CD4-positive, alpha-beta T cell treated with Interleukin-12 subunit alpha and Interleukin-12 subunit beta, for 1 hour (primary cell): Measurements from ENCODE around the gene ACTR8.

Experiments
- DNase-seq: peaks from one replicate; pipeline ENCODE4 v3.0.0-alpha.2; 2020

Gene ACTR8

DNA sequence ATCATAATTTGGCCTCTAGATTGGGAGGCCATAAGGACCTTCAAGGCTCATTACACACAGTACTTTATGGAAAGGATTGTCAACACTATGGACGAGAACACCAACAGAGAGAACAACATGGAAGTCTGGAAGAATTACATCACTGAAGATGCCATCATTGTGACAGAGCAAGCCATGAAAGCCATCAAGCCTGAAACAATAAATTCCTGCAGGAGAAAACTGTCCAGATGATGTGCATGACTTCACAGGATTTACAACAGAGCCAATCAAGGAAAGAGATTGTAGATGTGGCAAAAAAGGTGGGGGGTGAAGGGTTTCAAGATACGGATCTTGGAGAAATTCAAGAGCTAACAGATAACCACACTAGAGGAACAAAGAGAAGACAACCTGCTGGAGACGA lies 19.7 kb downstream of the ACTR8 start:
- DNase-seq = no peak

DNA sequence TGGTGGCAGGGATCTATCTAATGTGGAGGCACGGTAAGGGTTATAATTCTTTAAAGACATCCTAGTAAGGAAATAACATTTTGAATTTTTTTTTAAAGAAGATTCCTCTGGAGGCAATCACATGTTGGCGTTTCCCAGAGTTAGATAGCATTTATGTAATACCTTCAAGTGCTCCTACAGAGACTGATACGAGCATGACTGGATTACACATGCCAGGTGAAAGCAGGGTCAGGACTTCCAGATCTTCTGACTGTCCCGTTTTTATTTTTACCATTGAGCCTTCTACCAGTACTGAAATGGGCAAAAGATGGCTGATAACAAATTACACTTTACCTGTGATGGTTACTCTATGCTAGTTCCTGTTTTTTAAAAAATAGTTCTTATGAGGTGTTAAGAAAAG lies 21.8 kb downstream of the ACTR8 start:
- DNase-seq = no peak

DNA sequence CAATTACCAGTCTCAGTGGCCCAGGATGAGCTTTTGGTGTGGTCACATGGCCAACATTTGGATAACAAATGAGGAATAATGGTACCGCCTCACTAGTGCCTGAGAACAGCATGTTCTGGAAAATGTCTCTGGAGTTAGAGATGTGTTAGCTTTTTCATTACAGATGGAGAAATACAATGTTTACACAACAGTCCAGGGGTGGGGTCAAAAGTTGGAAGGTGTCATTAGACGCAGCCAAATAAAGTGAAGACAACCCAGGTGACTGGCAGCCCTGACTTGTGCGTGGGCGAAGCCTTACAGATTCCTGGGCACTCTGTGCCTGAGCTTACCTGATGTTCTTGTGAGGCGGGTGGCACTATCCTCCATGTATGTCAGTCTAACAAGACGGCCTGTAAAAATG lies 22.8 kb downstream of the ACTR8 start:
- DNase-seq = no peak

DNA sequence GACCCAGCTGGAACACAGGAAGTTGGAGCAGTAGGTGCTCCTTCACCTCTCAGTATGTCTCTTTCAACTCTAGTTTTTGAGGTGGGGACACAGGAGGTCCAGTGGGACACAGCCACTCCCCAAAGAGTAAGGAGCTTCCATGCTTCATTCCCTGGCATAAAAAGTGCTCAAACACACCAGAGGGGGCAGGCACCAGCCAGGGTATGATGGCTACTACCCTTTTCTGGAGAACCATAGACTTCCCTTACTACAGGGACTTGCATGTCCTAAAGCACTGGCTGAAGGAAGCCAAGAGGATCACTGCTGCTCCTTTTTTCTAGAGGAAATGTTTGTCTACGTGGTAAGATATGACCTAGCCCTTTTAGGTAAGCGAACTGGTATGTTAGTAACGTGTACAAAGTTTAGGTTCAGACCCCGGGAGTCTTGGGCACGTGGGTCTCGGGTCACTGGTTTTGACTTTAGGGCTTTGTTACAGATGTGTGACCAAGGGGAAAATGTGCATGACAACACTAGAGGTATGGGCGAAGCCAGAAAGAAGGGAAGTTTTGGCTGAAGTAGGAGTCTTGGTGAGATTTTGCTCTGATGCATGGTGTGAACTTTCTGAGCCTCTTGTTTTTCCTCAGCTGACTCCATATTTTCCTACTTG lies 23.7 kb downstream of the ACTR8 start:
- no peak for DNase-seq

DNA sequence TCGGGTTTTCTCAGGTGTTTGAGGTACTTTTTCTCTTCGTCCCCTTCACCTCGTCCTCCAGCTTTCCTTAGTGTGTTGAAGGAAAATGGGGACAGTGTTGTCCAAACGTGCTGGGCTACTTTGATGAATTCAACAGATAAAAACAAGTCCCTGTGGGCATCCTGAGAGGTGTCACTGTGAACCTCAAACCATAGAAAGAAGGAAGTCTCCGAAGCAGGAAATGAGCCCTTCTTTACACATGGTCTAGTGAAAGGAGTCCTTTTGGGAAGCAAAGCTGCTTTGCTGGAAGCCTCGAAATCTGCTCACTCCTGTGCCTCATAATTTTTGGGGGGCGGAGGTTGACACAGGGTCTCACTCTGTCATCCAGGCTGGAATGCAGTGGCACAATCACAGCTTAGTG lies 25.0 kb downstream of the ACTR8 start:
- no peak for DNase-seq

DNA sequence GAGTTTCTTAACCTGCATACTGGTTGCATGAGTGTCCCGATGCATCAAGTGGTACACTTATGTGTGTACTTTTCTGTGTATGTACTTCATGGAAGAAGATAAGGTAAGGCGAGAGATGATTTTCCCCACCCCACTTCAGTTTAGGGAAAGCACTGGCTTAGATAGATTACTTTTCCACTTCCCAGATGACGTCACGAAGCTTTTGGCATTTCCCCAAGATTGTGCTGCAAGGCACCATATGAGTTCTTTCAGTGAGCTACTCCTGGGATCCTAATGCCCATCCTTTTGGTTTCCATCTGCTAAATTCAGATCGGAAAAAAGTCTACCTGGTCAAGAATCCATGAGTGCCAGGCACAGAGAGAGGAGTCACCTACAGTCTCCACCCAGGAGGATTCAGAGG lies 31.1 kb downstream of the ACTR8 start:
- DNase-seq = no peak

DNA sequence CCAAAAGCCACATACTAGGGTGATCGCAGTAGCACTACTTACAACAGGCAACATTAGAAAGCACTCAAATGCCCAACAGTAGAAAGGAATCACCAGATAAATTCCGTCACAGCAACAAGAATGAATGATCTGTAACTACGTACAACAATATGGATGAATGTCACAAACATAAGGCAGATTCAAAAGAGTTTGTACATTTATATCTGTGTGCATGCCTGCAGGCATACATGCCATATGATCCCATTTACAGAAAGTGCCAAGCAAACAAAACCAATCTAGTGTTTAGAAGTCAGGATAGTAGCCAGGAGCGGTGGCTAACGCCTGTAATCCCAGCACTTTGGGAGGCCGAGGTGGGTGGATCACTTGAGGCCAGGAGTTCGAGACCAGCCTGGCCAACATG lies 32.0 kb downstream of the ACTR8 start:
- no peak for DNase-seq

DNA sequence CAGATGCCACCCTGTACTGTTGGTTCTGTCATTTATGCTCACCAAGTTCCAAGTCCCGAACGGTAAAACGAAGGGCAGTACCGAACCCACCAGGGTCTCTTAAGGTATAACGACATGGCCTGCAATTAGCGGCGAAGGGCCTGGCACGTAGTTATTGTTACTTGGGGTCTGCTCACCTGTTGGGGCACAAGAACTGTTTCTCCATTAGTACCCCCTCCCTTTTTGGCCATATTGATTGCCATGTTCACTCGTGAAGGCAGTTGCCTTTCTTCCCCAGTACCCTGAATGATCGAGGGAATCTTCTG lies 35.1 kb downstream of the ACTR8 start:
- no peak for DNase-seq

DNA sequence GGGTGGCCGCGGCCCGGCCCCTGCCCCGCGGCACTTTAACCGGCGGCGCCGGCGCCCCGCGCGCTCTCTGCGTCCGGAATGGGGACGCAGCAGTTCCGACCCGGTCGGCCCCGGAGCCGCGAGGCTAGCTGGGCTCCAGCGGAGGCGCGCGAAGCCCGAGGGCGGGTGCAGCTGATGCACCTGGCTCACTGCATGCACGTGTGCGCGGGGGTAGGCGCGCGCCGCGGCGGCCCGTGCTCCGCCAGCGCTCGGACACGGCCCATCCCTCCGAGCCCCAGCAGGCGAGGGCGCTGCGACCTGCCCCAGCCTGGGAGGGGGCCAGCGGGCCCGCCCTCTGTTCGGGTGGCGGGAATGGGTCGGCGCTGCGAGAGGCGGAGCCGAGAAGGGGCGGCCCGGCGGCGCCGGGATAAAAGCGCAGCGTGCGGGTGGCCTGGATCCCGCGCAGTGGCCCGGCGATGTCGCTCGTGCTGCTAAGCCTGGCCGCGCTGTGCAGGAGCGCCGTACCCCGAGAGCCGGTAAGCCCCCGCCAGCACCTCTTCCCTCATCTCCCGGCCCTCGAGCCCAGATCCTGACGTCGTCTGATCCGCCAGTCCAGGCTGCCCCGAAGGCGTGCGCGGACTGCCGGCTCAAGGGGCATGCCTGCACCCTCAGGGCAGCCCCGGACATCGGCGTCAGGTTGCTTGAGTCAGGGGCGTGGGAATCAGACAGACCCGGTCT lies 35.7 kb downstream of the ACTR8 start, which contains the start of the genes CHDH and IL17RB:
Gene CHDH, minus strand, starts transcription at position 286 of the 717 bp plus-strand sequence. CDS start 22,411 bp downstream, outside the sequence.
Gene IL17RB, plus strand, starts transcription at position 435 of the 717 bp plus-strand sequence. Its CDS starts 21 bp downstream, at position 456.
- no peak for DNase-seq

DNA sequence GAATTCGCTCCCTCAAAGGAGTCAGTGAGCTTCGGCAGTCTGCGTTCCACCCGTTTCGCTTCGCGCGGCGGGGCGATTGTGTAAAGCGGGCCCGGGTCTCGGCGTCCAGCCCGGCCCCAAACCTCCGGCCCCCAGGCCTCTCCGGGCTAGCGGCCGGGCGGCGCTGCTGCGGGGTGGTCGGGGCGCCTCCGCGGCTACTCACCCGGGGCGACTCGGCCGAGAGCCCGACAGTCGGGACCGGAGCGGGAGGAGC lies 36.1 kb downstream of the ACTR8 start:
- no peak for DNase-seq

DNA sequence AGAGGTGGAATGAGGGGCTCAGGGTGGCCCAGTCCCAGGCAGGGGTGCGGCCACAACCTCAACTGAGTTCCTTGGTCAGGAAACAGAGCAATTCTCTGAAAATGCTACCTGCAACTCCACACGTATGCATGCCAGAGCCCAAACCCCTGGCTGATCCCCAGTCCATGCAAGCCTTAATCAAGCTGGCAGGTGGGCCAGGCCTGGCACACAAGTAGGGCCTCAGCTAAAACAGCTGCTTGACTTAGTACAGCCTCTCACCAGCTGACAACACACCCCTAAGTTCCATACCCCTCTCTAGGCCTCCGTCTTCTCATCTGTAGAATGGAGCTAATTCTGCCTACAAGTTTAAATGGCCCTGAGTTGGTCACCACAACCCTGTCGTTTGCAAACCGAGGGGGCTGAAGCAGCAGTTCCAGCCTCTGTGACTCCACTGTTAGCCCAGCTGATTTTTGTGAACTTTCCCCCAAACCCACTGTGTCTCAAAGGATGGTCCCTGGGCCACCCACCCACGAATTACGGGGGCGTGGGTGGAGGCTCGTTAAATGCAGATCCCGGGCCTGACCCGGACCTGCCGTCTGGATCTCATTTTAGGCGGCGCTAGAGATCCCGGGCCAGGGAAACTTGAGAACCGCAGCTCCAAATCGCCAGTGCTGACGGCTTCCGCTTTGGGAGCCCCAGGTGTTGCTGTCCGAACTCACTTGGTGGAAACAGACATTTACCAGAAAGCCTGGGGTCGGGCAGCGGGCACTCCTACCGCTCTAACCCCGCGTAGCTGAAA lies 36.7 kb downstream of the ACTR8 start:
- DNase-seq = no peak

DNA sequence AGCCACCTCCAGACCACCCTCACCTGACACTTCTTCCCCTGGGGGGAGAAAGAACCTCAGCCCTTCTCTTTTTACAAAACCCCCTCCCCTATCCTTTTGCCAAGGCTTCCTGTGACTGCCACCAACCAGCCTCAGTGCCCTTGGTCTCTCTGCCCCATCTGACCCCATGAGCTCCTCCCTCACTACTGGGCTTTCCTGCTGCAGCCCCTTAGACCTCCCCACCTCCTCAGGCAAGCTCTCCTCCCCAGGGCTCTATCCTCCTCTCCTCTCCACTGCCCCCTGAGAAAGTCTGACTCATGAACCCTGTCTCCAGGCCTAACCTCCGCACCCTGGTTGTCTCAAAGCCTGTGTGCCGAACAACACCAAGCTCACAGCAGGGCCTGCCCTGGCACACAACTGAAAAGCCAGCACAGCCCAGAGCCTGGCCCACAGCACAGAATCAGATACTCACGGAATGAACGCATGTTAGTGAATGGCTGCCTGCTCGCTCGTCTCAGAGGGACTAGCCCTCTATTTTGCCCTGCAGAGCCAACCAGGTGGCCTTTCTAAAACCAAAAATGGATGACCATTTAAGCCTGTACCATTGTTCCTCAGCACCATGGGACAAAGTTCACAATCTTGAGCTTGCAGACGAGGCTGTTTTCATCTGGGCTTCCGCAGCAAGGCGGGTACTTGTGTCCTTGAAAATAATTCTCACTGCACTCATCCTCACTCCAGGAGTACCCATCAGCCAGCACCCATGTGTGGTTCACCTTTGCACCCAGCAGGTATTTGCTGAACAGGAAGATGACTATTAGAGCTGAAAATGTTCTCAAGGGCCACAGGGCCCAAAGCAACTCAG lies 37.5 kb downstream of the ACTR8 start:
- DNase-seq = no peak

DNA sequence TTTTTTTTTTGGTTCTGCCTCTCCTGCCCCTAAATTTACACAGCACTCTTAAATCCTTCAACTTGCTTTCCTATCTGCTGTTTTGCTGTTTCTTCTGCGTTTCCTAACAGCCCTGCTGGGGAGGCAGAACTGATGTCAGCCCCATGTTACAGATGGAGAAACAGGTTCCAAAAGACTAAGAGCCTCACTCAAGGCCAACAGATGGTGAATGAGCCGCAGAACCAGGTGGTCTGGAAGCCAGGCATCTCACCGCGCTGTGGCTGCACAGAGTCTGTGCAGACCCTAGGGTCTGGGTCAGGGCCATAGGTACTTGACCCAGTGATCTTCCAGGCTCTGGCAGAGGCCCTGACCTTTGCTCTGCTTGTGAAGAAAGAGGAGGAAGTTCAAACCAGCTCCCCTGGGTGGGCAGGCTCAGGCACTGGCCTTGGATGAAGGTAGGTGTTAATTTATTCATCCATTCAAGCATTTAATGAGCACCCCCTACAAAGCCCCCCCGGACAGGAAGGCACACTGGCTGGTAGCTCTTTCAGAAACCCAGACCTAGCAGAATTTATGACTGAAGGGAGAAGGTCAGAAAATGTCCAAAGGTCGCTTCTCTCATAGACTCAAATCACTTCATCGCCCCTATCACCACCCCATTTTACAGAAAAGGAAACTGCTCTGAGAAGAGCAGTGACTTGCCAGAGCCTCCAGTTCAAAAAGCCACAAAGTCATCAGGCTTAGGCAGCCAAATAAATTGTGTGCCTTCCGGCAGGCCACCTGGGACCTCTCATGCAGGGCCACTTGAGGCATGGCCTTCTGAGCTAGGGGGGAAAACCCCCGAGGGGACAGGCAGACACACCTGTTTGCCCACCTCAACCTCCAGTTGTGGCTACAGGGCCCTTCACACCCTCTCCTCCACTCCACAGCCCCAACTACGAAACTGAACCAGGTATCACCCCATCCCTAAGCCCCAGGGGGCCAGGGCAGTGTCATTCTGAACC lies 38.5 kb downstream of the ACTR8 start:
- DNase-seq = no peak

DNA sequence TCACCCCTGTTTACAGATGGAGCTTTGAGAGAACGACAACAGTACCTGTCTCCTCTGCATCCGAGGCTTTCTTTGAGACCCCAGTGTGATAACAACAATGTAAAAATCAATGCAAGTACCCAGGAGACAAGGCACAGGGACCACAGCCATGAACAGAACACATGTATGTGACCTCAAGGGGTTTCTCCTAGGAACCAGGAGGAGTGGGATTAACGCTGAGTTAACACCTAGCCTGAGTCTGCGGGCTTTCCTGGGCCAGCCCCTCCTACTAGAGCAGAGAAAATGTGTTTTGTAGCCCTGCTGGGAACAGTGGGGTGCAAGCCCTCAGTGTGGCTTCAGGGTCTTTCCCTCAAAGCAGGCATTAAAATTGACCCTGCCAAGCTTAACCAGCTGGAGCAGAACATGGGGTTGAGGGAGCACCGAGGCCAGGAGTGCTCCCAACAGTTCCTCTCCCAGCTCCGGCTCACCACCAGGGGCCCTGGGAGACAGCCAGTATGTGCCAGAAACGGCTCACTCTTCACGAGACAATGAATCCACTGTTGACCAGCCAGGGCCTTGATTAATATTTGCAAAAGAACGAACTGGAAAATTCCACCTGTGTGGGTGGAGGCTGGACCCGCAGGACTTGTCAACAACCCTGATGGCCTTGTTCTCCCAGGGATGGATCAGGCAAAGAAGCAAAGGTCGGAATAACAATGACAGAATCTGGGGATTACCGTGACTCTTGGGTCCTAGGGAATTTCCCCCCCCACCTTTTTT lies 39.3 kb downstream of the ACTR8 start:
- no peak for DNase-seq

DNA sequence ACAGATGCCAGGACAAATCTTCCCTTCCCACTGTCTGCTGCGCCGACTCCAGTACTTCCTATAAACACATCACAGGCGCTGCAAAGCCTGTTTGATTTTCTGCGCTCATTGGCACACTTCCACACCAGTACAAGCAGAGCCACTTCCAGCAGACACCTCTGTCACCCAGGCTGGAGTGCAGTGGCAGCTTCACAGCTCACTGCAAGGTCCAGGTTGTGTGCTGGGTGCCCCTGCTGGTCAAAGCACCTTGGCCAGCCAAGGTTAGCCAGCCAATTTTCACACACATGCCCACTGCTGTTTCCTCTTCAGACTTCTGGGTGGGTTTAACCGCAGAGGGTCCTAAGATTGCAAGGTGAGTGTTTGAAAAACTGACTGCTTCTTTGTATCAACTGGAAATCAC lies 40.7 kb downstream of the ACTR8 start:
- no peak for DNase-seq

DNA sequence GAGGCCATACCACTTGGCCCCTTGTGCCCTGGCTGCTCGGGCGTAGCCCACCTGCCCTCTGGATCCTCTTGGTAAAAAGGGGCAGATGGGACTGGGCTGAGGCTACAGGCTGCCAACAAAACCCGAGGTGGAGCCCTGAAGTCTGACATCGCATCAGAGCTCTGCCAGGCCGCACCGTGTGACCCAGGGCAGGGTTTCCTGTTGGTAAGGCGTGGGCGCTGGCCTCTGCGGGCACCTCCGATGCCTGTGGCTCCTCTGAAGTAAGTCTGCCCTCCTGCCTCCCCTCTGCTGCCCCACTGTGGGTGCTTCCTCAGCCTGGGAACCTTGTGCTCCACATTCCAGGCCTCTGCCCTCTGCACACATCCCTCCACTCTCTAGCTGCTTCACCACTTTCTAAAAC lies 44.6 kb downstream of the ACTR8 start:
- DNase-seq = no peak

DNA sequence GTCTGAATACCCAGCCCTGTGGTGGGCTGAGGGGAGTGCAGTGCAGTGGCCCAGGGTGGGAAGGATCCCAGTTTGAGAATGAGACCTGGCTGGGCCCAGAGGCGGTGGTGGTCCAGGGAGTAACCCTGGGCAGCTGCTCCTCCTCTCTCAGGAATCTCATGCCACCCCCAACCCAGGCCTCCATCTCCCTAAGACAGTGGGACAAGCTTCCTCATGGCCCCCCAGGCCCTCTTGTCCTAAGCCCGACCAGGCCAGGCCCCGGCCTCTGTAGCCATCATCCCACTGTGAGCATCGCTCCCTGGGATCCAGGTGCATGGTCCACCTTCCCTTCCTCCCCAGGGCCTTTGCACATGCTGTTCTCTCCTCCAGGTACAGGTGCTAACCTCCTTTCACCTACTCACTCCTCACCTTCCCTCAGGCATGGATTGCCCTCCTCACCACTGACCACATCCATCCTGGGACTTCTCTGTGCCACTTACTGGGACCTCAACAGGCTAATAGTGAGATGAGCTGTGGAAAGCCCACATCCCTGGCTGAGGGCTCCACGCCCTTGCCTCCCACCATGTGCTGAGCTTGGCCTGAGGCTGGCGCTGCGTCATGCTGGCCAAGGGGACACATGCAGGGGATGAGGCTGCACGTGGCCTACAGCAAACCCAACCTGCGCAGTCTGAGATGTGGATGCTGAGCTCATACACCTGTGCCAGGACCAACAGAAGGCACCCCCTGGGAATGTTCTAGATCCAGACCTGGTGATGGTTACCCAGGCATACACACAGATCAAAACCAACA lies 45.7 kb downstream of the ACTR8 start:
- DNase-seq = no peak

DNA sequence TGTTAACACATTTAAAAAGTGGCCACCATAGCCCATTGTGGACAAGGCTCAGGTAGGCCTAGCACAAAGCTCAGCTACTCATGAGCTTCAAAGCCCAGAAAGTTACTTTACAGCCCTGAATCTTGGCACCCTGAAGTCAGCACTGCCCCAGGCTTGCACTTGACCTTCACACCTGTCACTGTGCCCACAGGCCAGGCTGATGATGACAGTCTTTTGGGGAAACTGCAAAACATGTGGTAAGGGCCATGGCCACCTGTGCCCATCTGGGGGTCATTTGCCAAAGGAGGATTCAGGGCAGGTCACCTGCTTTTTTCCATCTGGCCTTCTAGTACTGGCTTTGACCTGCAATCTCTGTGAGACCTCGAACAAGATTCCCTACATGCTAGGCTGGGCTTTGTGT lies 46.7 kb downstream of the ACTR8 start:
- DNase-seq = no peak

DNA sequence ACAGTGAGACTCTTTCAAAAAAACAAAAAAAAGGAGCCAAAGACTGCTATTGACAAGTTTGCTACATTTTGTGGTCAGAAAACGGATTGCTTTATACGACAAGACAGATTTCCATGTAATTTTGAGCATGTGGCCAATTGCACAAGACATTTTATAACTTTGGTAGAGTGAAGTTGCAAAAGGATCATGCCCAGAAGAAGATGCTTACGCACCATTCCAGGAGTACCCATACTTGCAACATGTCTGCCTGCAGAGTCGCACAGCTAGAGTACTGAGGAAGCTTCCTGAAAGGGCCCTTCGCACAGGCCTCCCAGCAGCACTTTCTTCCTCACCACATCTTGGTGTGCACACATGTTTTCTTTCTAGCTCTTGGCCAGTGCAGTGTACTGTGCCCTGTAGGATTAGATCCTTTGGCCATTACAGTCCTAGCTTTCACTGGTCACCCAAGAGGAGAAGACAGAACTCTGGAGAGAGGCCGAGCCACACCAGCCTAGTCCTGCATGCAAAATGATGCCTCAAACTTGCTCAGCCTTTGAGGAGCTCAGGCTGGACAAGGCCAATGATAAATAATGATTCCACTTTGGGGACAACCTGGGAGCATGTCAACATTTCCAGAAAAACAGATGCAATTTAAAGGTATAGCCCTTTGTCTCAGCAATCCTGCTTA lies 47.4 kb downstream of the ACTR8 start:
- no peak for DNase-seq

DNA sequence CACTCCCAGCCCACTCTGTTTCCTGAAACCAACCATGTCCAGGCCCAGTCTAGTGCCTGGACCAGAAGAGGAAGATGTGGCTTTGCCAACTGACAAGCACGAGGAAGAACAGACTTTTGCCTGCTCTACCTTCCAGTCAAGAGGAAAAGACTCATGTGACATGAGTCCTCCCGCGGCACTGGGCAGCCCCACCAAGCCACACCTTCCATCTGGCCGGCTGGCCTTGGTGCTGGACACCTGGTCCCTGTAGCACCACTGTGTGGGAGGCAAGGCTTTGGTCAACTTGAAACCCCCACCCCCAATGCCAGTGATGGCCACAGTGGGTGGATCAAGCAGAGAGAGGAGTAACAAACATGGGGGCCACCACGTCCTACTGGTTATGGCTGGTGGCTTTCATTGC lies 48.3 kb downstream of the ACTR8 start:
- no peak for DNase-seq
